BJ (cell line): Measurements from ENCODE around the gene GADD45B. TPM values are rescaled to one million over a fixed set of nuclear protein-coding genes. Genes with fewer than 3 reads are reported as not detected.
"Not testable (repeated sequence)": the region's sequence is repeated elsewhere in the genome, so short reads cannot be mapped to it uniquely, and the experiment has no call there.

Source experiments
- CTCF ChIA-PET: fragments of 350-600 bp; formaldehyde crosslinking; extraction: SDS; loops from one replicate; lab custom pipeline; 2021; ENCODE audit warnings: antibody characterized with exemption, inconsistent platforms; lab: Yijun Ruan, JAX
- POLR2A ChIA-PET: fragments of 300-600 bp; sonication (Branson Sonifier 250); formaldehyde crosslinking; extraction: SDS; loops from one replicate; lab custom pipeline; 2021; ENCODE audit warnings: antibody characterized with exemption; lab: Charles Lee
- DNase-seq: peaks from one replicate; pipeline ENCODE4 v3.0.0-alpha.2; 2011; ENCODE audit warnings: low read depth
- H3K27me3 ChIP-seq: 2 replicates; pipeline ENCODE4 v1.6.0; 2011; ENCODE audit warnings: low read length; ENCODE audit not compliant: control insufficient read depth, insufficient read depth
- H3K36me3 ChIP-seq: 2 replicates; pipeline ENCODE4 v1.5.1; 2011; ENCODE audit warnings: low read length; ENCODE audit not compliant: control insufficient read depth, insufficient read depth
- H3K4me3 ChIP-seq: 2 replicates; pipeline ENCODE4 v1.5.1; 2011; ENCODE audit warnings: low read depth, mild to moderate bottlenecking, control low read depth, low read length
- polyA plus RNA-seq: library from polyadenylated mRNA; depleted of rRNA; stranded (reverse); fragments of >200 nt; gene quantifications from 2 replicates; pipeline ENCODE4 v1.2.3, GENCODE V29; 2011
- TF ChIP-seq, protein P1 (sequence below): IDR thresholded peaks from 2 replicates; pipeline ENCODE4 v1.5.1; 2011; ENCODE audit warnings: low read depth, mild to moderate bottlenecking, control low read depth, inconsistent platforms, low read length, moderate library complexity; ENCODE audit not compliant: insufficient read depth

GADD45B gene
- polyA plus RNA-seq, 1 experiment = 69.8 TPM

DNA sequence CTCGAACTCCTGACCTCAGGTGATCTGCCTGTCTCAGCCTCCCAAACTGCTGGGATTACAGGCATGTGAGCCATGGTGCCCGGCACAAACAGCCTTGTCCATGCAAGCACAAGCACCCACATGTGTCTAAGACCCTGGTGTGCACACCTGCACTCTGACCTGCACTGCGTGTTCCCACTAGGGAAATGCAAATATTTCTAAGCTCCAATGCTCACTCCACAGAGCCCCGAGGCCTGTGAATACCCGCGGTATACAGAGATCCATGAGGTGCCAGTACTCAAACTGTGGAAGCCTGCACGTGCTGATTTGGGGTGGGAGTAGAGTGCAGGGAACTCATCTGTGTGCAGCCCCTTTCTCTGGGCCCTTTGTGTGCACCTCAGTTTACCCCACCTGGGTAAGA, 14.7 kb downstream of the GADD45B start:
- no peak for DNase-seq
- Histone ChIP-seq H3K27me3 (no peaks in the 10 kb centered on the region), H3K36me3 (no peaks in the 10 kb centered on the region), H3K4me3 (no peak overlapping the region)
- TF ChIP-seq, protein P1, sequence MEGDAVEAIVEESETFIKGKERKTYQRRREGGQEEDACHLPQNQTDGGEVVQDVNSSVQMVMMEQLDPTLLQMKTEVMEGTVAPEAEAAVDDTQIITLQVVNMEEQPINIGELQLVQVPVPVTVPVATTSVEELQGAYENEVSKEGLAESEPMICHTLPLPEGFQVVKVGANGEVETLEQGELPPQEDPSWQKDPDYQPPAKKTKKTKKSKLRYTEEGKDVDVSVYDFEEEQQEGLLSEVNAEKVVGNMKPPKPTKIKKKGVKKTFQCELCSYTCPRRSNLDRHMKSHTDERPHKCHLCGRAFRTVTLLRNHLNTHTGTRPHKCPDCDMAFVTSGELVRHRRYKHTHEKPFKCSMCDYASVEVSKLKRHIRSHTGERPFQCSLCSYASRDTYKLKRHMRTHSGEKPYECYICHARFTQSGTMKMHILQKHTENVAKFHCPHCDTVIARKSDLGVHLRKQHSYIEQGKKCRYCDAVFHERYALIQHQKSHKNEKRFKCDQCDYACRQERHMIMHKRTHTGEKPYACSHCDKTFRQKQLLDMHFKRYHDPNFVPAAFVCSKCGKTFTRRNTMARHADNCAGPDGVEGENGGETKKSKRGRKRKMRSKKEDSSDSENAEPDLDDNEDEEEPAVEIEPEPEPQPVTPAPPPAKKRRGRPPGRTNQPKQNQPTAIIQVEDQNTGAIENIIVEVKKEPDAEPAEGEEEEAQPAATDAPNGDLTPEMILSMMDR = no peak
- CTCF ChIA-PET = interaction anchor here (2.4 to 2.8 kb wide), 2 partner anchors 14 to 89 kb away, joined by 11 to 12 read pairs; partner anchors contain the start of gene GADD45B
- POLR2A ChIA-PET = no interaction called here

DNA sequence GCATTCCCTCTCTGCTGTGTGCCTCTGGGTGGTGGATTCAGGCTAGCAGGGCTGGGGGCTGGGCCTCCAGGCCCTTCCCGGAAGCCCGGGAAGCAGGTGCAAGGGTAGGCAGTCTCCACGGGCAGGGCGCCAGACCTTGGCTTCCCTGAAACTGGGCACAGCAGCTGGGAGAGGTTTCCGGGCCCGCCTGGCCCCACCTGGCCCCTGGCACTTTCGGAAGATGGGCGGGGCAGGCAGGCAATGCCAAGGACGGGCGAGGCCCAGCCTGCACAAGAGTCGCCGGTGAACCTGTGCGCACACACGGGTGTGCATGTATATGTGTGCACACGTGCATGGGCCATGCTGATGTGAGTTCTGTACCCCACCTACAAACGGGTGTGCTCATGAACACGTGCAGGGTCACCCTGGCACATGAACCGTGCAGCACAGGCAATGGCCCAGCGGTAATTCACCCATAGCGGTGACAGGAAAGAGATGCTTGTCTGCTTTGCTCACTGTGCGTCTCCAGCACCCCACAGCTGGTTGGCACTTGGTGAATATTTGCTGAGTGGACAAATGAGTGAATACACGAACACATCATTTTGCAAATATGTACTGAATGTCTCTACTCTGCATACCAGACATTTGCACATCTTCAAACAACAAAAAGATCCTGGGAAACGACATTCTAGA, 15.3 kb downstream of the GADD45B start:
- DNase-seq = no peak
- no peaks in the 10 kb centered on the region for H3K36me3 ChIP-seq
- ChIA-PET CTCF (interaction anchor here (2.4 to 2.8 kb wide), 2 partner anchors 15 to 88 kb away, joined by 11 to 12 read pairs; partner anchors contain the start of gene GADD45B), POLR2A (no interaction called here)
- no peaks in the 10 kb centered on the region for H3K27me3 ChIP-seq
- H3K4me3 ChIP-seq = no peak overlapping the region
- TF ChIP-seq, protein P1 = no peak

DNA sequence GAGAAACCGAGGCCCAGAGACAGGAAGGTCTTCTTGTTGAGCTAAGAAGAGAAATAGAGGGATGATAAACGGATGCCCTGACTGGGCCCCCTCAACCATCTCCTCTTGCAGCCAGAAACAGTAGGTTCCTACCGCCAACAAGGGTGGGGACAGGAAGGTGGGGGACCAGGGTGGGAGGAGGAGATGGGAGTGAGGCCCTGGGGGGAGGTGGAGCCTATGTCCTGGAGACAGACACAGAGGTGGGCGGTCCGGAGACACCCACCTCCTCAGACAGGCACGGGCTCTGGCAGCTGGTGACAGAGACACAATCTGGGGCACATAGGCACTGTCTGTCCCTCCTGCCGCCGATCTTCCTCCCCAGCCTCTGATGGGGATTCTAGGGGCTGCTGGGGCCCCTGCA, 16.9 kb downstream of the GADD45B start:
- no peak for DNase-seq
- no peaks in the 10 kb centered on the region for H3K36me3 ChIP-seq
- CTCF ChIA-PET = interaction anchor here (0.9 to 1.6 kb wide), 2 partner anchors 118 to 144 kb away, joined by 3 to 4 read pairs; no protein-coding TSS in a partner anchor
- POLR2A ChIA-PET = no interaction called here
- no peaks in the 10 kb centered on the region for H3K27me3 ChIP-seq
- TF ChIP-seq, protein P1 = no peak
- H3K4me3 ChIP-seq = no peak overlapping the region

DNA sequence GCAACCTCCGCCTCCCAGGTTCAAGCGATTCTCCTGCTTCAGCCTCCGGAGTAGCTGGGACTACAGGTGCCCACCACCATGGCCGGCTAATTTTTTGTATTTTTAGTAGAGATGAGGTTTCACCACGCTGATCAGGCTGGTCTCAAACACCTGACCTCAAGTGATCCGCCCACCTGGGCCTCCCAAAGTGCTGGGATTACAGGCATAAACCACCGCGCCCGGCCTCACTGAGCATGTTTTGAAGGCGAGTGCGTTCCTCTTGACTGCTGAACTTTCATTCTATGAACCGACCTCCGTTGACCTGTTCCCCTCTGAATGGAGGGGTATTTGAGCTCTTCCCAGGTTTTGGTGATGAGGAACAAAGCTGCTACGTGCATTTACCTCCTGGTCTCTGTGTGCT, 17.5 kb downstream of the GADD45B start:
- H3K27me3 ChIP-seq, DNase-seq, POLR2A ChIA-PET, H3K36me3 ChIP-seq, H3K4me3 ChIP-seq: not testable (repeated sequence)
- CTCF ChIA-PET = interaction anchor here (0.6 to 1.6 kb wide), 5 partner anchors 85 to 143 kb away, joined by 3 to 6 read pairs (median 3); no protein-coding TSS in a partner anchor

DNA sequence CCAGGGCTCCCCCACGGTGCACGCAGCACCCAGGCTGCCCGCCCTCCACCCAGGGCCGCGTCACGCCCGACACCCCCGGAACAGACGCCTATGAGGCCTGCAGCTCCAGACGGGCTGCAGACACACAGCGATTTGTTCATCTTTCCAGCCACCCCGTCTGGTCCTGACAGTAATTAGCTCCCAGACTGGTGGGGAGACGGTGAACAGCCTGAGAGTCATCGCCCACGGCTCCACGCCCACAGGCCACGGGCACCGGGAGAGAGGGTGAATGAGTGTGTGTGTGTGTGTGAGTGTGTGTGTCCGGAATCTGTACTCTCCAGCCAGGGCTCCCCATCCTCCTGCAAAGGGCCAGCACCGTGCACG, 18.1 kb downstream of the GADD45B start:
- TF ChIP-seq, protein P1 = no peak
- Histone ChIP-seq H3K4me3 (peak overlapping the region; percentile 60), H3K36me3 (no peaks in the 10 kb centered on the region), H3K27me3 (no peaks in the 10 kb centered on the region)
- ChIA-PET POLR2A (interaction anchor here (0.6 kb wide), 1 partner anchor 117 kb away, joined by 6 read pairs; no protein-coding TSS in a partner anchor), CTCF (interaction anchor here (0.6 to 1.6 kb wide), 4 partner anchors 85 to 142 kb away, joined by 3 to 6 read pairs (median 4); no protein-coding TSS in a partner anchor)
- DNase-seq = no peak
